Measurements from ENCODE around the gene C2CD4B.

The C2CD4B gene

DNA sequence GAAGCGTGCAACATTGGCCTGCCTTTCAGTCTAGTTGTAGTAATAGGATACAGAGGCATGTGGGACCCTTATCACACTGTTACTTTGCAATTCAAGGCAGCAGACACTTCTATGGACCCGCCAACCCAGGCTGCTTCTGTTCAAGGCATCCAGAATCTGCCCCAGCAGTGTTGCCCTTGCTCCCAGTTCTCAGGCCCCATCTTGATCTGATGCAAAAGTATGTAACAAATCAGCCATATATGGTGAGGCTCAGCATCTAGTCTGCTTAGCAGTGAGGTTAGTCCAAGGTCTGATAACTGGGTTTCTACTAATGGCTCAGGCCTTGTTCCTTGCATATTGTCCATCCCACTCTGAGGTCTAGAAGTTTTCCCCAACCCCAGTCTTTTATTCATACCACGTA lies 17.9 kb downstream of the C2CD4B start:
- no peak for DNase-seq

DNA sequence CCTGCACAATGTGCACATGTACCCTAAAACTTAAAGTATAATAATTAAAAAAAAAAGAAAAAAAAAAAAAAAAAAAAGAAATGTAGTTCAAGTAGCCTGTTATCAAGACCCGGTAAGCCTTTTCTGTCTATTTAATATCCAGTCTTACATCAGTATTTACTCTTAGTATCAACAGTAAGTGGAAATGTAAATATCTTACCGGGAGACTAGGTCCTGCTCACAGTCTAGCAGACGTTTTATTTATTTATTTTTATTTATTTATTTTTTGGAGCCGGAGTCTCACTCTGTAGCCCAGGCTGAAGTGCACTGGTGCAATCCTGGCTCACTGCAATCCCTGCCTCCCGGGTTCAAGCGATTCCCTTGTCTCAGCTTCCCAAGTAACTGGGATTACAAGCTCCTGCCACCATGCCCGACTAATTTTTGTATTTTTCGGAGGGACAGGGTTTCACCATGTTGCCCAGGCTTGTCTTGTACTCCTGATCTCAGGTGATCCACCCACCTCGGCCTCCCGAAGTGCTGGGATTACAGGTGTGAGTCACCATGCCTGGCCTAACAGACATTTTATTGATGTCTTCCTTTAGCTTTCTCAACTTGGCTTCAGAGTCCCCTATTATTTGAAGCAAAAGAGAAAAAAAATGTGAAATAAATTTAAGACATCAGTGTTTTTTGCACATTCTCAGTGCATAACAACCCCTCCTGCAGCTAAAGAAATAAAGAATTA lies 19.9 kb downstream of the C2CD4B start:
- no peak for DNase-seq

DNA sequence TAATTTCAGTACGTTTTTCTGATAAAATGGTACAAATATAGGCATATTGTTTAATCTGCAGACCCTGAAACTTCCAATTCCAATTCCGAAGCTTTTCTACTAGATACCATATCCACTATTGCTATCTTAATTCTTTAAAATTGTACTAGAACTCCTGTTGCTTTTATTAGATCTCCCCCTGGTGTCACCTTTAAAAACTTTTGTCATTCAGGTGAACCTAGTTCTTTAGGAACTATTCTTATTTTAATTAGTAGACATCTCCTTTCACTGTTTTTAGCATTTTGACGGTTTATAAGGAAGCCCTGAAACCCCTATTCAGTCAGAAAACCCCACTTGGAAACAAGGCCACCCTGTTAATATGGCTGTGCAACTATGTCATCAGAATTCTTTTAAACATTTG lies 22.3 kb downstream of the C2CD4B start:
- no peak for DNase-seq

DNA sequence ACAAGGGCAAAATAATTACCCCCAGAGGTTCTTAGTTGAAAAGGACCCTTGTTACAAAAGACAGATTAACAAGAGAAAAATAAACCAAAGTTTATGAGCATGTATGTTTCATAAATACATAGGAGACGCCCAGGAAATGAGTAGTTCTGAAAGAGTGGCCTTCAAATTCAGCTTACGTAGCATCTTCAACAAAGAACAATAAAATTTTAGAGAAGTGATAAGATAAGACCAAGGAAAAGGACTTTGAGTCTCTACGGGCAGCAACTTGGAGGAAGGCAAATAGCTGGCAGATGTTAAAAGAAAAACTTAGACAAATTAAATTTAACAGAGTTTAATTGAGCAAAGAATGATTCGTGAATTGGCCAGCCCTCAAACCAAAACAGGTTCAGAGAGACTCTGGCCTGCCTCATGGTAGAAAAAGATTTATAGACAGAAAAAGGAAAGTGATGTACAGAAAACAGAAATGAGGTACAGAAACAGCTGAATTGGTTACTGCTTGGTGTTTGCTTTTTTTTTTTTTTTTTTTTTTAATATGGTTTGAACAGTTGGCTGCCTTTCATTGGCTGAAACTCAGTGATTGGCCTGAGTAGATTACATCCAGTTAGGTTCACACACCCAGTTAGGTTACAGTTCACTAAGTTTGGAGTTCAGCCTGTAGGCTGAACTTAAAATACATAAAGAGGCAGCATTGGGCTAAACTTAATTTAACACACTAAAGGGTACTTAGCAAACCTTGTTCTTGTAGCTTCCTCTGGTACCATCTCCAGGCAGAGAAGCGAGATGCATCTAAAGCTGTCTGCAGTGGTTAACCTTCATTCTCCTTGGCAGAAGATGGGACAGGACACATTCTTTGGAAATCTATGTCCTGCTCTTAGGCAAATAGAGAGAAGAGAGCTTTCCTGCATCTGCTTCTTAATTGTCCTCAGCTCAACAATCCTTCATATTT lies 23.2 kb downstream of the C2CD4B start:
- DNase-seq = no peak

DNA sequence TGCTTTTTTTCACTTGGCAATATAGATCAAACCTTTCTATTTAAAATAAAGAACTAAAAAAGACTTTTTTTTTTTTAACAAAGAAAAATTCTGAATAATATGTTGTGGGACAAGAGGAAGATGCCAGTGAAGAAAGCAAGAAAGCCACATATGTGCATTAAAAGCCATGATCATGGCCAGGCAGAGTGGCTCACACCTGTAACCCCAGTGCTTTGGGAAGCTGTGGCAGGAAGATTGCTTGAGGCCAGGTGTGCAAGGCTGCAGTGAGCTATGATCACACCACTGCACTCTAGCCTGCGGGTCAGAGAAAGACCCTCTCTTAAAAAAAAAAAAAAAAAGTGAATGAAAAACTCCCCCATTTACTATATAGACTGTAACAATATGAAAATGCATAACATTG lies 23.9 kb downstream of the C2CD4B start:
- DNase-seq = no peak

DNA sequence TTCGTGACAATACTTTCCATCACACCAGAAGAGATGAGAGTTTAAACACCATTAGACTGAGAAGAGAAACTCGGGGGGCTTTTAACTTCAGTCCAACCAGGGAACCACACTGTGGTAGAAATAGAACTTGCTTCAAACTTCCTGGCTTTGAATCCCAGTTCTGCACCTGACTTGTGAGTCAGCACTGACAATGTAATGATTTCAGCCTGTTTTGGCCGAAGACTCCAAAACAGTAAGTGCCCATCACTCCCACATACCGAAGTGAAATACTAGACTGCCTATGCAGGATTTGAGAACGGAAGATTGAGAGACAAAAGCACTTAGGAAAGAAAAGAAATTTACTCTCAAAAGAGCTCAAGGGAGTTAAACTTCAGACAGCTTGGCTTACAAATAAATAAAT lies 27.0 kb downstream of the C2CD4B start:
- no peak for DNase-seq

DNA sequence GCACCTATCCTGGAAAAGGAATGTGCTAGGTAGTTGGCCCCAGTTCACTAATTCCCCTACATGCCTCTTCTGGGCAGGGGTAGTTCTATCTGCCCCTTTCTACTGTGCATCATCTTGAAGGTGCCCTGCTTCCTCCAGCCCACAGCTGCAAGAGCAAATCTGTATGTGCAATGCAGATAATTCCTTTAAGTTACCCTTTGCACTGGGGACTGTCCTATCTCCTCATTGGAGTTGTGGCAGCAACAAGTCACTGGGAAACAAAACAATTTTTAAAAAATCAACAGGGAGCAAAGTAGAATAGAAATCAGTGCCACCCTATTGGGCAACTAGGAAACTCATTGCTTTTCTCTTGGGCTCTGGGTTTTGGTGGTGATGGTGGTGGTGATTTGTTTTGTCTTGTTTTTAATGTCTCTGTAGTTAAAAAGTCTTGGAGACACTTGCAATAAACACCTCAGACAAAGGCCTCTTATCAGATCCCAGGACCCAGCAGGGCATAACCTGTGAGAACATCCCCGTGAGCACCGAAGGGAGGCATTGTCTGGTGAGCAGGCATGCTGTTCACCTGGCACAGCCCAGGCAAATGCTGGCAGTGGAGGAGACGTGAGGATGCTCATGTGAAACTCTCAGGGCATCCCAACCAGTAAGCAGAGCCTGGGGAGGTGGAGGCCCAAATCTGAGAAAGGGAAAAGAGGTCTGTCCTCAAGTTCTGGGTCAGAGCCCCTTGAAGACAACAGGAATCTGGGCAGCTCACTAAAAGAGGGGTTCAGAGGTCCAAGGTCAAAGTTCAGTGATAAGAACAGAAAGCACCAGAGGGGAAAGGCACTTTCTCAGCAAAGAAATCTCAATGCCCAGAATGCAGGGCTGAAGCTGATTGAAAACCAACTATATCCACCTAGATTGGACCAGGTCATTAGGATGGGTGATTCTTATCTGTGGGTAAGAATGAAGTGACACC lies 27.9 kb downstream of the C2CD4B start:
- DNase-seq = no peak

DNA sequence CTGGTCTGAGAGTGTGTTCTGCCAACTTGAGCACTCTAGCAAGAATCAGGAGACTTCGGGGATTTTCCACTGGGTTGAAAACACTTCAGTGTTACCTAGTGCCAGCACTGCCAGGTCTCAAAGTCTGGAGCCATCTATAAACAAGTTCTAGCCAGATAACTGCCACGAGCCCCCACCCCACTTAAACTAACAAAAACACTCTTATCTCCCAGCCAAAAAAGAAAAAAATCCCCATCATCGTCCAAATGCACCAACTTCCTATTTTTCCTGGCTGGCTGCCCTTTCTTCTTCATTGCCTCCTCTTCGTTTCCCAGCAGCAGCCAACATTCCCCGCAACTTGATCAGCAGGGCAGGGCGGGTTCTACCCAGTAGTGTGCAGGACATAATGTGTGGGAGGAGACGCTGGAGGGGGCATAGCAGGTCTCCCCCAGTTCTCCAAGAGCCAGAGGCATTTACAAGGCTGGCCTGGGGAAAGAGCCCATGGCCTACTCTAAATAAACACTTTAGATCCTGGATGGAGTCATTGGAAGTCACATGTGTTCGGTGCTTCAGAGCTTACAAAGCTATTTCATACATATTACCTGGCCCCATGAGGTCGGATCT lies 29.5 kb downstream of the C2CD4B start:
- DNase-seq = no peak

DNA sequence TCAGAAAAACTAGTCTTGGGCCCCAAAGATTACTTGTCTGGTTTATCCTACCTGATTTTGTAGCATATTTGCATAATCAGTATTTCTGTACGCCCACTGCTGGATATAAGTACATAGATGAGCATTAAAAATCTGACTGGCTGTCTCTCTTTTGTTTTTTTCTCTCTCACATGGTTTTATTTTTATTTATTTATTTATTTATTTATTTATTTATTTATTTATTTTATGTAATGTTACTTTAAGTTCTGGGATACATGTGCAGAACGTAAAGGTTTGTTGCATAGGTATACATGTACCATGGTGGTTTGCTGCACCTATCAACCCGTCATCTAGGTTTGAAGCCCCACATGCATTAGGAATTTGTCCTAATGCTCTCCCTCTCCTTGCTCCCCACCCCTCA lies 31.9 kb downstream of the C2CD4B start:
- DNase-seq = no peak

DNA sequence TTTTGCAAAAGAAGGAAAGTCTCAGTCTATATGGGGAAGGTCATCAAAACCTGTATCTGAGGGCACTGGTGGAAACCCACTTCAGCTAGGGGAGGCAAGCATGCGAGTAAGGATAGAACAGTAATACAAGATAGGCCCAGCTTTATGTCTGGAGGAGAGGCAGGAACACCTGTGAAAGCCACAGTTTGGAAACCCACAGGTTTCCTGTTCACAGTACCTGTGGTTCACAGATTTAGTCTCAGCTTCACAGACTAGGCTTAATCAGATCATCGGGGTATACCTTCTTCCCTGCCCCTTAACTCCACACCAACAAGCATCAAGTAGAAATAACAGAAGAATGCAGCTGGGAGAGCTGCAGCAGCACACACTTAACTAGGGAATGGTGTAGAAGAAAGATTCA lies 36.2 kb downstream of the C2CD4B start:
- no peak for DNase-seq

DNA sequence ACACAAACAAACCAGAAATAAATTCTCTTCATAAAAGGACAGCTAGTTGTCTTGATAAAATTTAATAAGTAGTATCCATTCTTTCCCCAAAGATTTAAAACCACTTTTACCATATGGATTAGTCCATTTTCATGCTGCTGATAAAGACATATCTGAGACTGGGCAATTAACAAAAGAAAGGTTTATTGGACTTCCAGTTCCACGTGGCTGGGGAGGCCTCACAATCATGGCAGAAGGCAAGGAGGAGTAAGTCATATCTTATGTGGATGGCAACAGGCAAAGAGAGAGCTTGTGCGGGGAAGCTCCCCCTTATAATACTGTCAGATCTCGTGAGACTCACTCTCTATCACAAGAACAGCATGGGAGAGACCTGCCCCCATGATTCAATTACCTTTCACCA lies 38.7 kb downstream of the C2CD4B start:
- DNase-seq = no peak

DNA sequence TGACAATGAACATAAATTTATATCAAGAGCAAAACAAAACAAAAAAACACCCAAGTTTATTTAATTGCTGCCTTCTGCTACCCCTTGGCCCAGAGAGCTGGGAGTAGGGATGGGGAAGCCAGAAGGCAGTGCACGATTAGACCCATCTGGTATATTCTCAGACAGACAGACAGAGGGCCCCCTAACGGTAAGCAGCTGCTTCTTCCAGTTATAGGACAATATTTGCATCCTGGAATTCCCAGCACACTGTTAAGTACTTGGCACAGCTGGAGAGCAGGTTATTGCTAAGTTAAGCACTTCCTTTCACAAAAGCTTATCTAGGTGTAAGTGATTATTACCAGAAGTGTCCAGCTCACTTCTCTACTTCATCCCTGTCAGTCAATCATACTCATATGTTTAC lies 39.3 kb downstream of the C2CD4B start:
- DNase-seq = peak; percentile 3 to 20

DNA sequence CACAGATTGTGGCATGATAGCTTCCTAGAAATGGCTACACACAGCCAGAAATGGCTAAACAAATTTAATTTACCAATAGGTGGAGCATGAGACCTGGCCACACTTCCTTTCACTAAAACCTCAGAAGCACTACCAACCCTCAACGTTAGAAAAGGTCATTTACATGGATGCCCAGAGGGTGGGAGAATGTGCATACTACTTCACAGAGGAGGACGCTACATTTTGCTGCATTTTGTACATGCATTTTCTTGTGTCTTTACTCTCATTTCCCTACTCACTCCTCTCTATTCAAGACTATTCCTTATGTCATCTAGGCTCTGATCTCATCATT lies 40.1 kb downstream of the C2CD4B start:
- DNase-seq = no peak

DNA sequence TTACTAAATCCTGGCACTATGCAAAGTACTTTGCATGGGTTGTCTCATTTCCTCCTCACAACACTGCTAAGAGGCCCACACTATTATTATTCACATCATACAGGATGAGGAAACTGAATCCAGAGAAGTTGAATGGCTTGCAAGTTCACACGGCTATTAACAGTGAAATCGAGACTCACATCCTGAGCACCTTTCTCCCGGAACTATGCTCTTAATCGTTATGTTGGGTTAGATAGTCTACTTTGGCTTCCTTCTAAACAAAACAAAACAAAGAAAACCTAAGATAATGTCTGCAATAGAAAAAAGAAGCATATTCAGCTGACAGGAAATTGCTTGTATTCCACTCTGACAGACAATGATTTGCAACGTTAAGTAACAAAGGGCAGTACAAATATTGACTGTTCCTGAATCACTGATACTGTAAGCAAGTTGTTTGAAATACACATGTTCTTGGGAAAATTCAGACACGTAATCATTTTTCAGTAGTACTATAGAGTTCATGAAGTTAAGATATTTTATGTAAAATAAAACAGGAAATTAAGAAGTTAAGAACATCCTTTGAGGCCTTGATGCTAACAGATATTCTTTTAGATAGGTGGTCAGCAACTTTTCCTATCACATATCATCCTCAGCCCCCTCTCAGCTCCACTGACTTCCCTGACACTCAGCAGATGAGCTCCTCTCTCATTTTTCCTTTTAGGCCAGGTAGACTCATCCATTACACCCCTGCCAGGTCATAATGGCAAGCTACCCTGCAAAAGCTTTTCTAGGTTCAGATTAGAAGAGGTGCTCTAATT lies 40.7 kb downstream of the C2CD4B start:
- DNase-seq = no peak

DNA sequence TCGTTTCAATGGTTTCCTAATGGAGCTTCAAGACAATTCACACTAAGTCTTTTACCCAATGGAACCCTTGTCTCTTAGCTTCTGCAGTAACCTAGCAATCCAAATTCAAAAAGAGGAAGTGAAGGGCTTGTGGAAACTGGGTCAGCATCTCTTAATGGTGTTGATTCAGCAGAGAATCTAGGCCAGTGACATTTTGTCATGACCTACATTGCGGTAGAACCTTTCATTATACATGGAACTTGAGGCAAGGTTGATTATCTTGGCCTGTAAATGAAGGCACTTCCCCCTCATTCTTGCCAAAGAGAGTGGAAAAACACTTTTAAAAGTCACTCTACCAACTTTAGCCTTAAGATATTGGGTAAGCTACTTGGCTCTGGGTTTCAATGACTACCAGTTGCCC lies 42.8 kb downstream of the C2CD4B start:
- no peak for DNase-seq

DNA sequence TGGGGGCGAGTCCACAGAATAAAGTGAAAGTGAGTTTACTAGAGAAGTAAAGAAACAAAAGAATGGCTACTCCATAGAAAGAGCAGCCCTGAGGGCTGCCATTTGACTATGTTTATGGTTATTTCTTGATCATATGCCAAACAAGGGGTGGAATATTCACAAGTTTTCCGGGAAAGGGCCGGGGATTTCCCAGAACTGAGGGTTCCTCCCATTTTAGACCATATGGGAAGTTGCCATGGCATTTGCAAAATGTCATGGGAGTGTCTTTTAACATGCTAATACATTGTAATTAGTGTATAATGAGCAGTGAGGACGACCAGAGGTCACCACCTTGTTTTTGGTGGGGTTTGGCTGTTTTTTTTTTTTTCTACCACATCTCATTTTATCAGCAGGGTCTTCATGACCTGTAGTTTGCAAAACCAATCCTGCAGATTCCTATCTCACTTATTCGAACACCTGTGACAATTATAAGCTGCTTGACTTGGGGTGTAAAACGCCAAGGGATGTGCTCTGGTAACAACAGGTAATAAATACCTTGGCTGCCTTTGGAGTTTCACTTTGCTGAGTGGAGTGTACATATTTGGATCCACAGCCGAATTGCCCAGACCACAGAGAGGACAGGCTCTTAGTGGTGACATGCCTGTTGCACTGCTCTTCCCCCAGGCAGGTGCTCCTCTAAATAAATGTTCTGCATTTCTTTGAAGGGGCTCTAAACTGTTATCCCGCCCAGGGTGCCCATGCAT lies 43.6 kb downstream of the C2CD4B start:
- DNase-seq = no peak

DNA sequence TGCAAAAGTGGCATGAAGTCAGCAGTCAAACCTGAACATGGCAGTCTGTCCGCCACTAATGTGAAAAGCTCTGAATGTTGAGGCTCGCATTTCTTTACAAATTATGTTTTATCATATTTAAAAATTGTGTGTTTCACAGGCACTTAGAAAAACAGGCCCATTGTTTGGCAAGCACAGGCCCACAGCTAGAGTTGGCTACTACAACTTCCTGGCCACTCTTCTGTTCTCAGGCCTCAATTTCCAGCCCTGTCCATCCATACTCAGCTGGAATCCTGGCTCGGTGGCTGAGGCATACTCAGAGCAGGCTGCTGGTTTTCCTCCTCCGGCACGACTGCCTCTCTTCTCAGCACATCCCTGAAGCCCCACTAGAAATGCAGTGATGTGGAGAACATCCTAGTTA lies 44.3 kb downstream of the C2CD4B start:
- no peak for DNase-seq

DNA sequence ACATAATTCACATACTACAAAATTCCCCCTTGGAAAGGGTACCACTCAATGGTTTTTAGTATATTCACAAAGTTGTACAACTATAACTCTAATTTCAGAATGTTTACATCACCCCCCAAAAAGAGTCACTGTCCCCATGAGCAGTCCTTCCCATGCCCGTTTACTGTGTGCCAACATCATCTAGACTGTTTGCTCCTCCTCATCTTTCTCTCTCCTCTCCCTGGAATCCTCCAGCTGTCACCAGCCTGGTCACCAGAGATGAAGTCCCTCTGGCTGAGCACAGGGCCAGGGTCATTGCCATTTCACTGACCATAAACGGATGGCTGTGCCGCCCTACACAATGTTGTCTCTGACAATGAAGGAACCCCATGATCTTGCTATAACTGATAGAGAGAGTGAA lies 45.2 kb downstream of the C2CD4B start:
- DNase-seq = no peak

DNA sequence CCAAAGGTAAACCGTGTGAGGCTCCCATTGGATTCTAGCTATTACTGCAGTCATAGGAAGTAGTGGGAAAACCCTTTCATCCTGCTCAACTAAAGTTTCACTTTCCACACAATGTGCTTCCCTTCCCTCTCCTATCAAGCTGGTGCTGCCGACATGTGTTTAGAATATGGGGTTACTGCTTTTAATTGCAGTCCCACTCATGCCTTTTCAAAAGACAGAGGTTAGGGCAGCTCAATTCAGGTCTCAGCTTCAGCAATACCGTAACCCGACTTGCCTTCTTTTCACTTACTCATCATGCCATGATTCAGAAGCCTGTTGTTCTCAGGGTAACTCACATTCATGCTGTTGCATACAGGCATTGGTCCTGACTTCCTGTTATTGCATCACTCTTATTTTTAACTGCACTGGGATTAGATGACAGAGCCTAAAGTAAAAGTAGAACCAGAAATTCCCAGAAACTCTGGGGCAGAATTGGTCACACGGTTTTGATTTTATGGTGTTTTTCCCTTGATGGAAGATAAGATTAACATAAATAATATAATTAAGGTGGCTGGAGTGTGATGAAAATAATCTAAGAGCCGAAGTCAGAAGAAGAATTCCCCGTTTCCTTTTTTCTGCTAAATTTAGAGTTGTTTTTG lies 45.7 kb downstream of the C2CD4B start:
- DNase-seq = peak; percentile 60 to 68

DNA sequence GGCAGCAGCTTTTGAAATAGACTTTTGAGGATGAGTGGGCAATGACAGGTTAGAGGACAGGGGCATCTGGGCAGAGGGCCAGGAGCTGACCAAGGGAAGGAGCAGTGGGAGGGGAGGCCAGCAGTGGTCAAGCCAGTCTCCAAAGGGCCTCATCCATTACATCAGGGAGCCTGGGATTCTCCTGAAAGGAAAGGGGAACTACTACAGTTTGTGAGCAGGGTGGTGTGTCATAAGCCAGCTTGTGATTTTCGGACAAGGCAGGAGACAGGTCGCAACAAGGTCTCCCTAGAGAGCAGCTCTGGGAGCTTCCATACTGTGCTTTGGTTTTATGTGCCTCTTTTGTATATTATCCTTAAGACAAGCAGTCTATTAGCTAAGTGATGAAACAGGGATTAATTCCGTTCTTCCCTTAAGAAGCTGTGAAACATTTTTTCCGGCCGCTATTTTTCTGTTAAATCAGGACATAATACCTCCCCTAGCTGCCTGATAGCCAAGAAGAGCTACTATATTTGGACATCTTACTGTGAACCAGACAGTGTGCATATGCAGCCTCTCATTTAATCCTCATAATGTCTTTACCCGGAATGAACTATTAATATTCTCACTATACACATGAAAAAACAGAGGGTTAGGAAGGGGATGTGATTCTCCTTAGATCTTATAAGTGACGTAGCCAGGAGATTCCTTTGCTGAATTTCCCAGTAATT lies 46.4 kb downstream of the C2CD4B start:
- no peak for DNase-seq

Data from AML-193 (cell line).